ENCODE results near the gene TSPAN2. TPM values are rescaled to one million over a fixed set of nuclear protein-coding genes. Genes with fewer than 3 reads are reported as not detected.

The TSPAN2 gene
- total and polyA plus RNA-seq, 2 experiments from 2014 or later = 11.2 to 11.8 TPM

GRCh38 chr1:115088871-115089419 lies 358 bp downstream of the TSPAN2 start:
- no peak overlapping the region for H3K27ac ChIP-seq (ENCODE audit: low read depth)
- H3F3A ChIP-seq (replicated peaks; ENCODE audit: low read depth) = no peaks in the 10 kb centered on the region
- Mint-ChIP-seq H3K27ac (no peak overlapping the region), H3K36me3 (ENCODE audit: low read depth) (no peaks in the 10 kb centered on the region), H3K4me3 (peak overlapping the region; percentile 78), H3K27me3 (ENCODE audit: insufficient read depth, low read depth, poor library complexity) (peaks cover 13% of the 10 kb centered on the region), H3K9me3 (no peaks in the 10 kb centered on the region; the same call in 2 of the 3 replicates), H3K4me1 (peaks cover 36% of the 10 kb centered on the region)
- peak overlapping the region; percentile 91 for H3K4me3 ChIP-seq
- peak; percentile 6 for ATAC-seq
- H3K4me1 ChIP-seq (ENCODE audit: insufficient read depth) = peaks cover 21% of the 10 kb centered on the region
- DNase-seq (ENCODE audit: low spot score) = no peak
- H3K79me2 ChIP-seq (replicated peaks; ENCODE audit: insufficient read depth) = peaks cover 7% of the 10 kb centered on the region; the same call in 1 of the 2 replicates
- H4K20me1 ChIP-seq (replicated peaks; ENCODE audit: insufficient read depth) = peaks cover 5% of the 10 kb centered on the region; the same call in 1 of the 2 replicates
- peak overlapping the region; percentile 86 for H3K4me2 ChIP-seq
- TF ChIP-seq ZNF462 (CRISPR knock-in tag; IDR thresholded peaks at IDR 0.05) = no peak
- TF ChIP-seq CREB1 (CRISPR knock-in tag; IDR thresholded peaks at IDR 0.05; ENCODE audit: low read depth) = no peak
- TF ChIP-seq JUNB (IDR thresholded peaks at IDR 0.05; ENCODE audit: unreplicated experiment) = no peak
- TF ChIP-seq, protein P1, sequence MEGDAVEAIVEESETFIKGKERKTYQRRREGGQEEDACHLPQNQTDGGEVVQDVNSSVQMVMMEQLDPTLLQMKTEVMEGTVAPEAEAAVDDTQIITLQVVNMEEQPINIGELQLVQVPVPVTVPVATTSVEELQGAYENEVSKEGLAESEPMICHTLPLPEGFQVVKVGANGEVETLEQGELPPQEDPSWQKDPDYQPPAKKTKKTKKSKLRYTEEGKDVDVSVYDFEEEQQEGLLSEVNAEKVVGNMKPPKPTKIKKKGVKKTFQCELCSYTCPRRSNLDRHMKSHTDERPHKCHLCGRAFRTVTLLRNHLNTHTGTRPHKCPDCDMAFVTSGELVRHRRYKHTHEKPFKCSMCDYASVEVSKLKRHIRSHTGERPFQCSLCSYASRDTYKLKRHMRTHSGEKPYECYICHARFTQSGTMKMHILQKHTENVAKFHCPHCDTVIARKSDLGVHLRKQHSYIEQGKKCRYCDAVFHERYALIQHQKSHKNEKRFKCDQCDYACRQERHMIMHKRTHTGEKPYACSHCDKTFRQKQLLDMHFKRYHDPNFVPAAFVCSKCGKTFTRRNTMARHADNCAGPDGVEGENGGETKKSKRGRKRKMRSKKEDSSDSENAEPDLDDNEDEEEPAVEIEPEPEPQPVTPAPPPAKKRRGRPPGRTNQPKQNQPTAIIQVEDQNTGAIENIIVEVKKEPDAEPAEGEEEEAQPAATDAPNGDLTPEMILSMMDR (conservative IDR thresholded peaks at IDR 0.05; ENCODE audit: low read depth in 2 of 2) = no peak
- TF ChIP-seq, protein P2, sequence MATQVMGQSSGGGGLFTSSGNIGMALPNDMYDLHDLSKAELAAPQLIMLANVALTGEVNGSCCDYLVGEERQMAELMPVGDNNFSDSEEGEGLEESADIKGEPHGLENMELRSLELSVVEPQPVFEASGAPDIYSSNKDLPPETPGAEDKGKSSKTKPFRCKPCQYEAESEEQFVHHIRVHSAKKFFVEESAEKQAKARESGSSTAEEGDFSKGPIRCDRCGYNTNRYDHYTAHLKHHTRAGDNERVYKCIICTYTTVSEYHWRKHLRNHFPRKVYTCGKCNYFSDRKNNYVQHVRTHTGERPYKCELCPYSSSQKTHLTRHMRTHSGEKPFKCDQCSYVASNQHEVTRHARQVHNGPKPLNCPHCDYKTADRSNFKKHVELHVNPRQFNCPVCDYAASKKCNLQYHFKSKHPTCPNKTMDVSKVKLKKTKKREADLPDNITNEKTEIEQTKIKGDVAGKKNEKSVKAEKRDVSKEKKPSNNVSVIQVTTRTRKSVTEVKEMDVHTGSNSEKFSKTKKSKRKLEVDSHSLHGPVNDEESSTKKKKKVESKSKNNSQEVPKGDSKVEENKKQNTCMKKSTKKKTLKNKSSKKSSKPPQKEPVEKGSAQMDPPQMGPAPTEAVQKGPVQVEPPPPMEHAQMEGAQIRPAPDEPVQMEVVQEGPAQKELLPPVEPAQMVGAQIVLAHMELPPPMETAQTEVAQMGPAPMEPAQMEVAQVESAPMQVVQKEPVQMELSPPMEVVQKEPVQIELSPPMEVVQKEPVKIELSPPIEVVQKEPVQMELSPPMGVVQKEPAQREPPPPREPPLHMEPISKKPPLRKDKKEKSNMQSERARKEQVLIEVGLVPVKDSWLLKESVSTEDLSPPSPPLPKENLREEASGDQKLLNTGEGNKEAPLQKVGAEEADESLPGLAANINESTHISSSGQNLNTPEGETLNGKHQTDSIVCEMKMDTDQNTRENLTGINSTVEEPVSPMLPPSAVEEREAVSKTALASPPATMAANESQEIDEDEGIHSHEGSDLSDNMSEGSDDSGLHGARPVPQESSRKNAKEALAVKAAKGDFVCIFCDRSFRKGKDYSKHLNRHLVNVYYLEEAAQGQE (IDR thresholded peaks at IDR 0.05; ENCODE audit: unreplicated experiment) = no peak
- TF ChIP-seq, protein P3, sequence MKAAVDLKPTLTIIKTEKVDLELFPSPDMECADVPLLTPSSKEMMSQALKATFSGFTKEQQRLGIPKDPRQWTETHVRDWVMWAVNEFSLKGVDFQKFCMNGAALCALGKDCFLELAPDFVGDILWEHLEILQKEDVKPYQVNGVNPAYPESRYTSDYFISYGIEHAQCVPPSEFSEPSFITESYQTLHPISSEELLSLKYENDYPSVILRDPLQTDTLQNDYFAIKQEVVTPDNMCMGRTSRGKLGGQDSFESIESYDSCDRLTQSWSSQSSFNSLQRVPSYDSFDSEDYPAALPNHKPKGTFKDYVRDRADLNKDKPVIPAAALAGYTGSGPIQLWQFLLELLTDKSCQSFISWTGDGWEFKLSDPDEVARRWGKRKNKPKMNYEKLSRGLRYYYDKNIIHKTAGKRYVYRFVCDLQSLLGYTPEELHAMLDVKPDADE (IDR thresholded peaks at IDR 0.05) = no peak
- TF ChIP-seq NANOG (IDR thresholded peaks at IDR 0.05; ENCODE audit: borderline replicate concordance) = no peak
- TF ChIP-seq EZH2 (IDR thresholded peaks at IDR 0.05; ENCODE audit: low read depth, unreplicated experiment) = no peak
- no peak for TF ChIP-seq STAT1 (IDR thresholded peaks at IDR 0.05; ENCODE audit: unreplicated experiment)
- TF ChIP-seq POLR2AphosphoS5 (IDR thresholded peaks at IDR 0.05; ENCODE audit: low read depth) = no peak
- TF ChIP-seq ZNF331 (CRISPR knock-in tag; IDR thresholded peaks at IDR 0.05; ENCODE audit: low read depth) = no peak
- TF ChIP-seq ZNF114 (CRISPR knock-in tag; IDR thresholded peaks at IDR 0.05) = no peak
- no peak for TF ChIP-seq EZH2phosphoT487 (IDR thresholded peaks at IDR 0.05; ENCODE audit: unreplicated experiment)
- H3K27me3 ChIP-seq (ENCODE audit: insufficient read depth) = no peaks in the 10 kb centered on the region
- no peaks in the 10 kb centered on the region for H3K9me2 ChIP-seq (ENCODE audit: insufficient read depth)
- peak overlapping the region; percentile 86 for H2AFZ ChIP-seq
- no peaks in the 10 kb centered on the region for H3K36me3 ChIP-seq (ENCODE audit: insufficient read depth)

Data from GM23338 (cell line).